GM19452 (cell line): ENCODE measurements around the gene SCGB2A2.

ENCODE experiments used
- ATAC-seq: cut with Tn5 transposase; IDR thresholded peaks from one replicate; pipeline ENCODE4 v1.9.1; 2021; ENCODE audit not compliant: unreplicated experiment

The SCGB2A2 gene

DNA sequence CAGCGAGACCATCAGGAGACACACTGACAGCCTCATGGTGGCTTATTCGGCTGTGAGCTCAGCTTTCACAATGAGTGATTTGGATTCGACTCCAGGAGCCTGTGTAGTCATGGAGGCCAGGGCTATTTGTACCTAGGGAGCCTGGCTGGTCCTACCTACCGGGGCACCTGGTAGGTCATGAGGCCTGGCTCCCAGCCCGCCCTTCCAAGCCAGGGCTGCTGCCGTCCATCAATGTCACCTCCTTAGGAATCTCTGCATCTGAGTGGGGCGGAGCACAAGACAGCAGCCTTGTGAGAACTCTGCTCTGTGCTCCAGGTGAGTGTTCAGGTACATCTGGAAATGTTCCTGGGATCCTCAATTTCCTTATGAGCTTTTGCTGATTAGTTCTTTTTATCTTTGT lies 29.0 kb downstream of the SCGB2A2 start, which contains the start of gene SCGB1D4:
Gene SCGB1D4, minus strand, starts transcription at position 101 of the 400 bp plus-strand sequence. Its CDS starts 65 bp downstream, at position 36.
- no peak for ATAC-seq

DNA sequence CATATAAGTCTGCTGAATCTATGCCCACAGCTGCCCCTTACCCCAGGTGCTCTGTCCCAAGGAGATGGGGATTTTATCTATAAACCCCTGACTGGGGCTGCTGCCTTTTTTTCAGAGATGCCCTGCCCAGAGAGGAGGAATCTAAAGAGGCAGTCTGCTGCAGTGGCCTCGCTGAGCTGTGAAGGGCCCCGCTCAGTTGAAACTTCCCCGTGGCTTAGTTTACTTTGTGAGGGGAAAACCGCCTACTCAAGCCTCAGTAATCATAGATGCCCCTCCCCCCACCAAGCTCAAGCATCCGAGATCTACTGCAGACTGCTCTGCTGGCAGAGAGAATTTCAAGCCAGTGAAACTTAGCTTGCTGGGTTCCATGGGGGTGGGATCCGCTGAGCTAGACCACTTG lies 36.3 kb downstream of the SCGB2A2 start:
- no peak for ATAC-seq

DNA sequence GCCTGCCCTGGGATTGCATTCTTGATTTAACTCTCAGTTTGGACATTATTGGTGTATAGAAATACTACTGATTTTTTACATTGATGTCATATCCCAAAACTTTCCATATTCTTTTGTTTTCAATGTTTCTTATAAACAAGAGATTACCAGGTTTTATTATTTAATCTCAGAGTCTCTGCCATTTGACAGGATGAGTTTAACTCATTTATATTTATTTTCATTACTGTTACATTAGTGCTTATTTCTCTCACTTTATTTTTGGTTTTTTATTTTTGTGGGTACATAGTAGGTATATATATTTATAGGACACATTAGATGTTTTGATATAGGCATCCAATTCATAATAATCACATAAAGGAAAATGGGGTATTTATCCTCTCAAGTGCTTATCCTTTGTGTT lies 38.0 kb downstream of the SCGB2A2 start:
- ATAC-seq = no peak

GRCh38 chr11:62309991-62310390 lies 40.0 kb downstream of the SCGB2A2 start:
- no peak for ATAC-seq

DNA sequence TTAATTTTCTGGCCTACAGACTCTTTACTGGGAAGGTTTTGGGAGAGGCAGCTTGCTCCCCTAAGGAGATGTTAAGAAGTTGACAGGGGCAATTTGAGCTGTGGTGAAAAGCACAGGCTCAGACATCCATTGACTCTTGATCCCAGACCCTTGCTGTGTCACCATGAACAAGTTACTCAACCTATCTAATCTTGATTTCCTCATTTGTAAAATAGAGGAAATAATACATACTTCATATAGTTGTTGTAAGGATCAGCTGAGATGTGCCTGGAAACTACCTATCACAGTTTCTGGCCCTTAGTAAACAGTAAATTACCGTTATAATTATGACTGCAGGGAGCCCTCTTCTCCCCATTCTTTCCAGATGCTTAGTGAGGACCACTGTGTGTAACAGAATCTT lies 45.5 kb downstream of the SCGB2A2 start:
- no peak for ATAC-seq

DNA sequence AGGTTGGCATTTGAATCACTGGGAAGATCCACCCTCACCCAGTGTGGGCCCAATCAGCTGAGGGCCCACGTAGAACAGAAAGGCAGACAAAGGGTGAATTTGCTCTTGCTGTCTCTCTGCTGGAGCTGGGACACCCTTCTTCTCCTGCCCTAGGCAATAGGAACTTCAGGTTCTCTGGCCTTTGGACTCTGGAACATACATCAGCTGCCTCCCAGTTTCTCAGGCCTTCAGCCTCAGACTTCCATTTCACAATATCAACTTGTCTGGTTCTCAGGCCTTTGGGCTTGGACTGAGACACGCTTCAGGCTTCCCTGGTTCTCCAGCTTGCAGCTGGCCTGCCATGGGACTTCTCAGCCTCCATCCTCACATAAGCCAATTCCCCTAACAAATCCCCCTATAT lies 52.6 kb downstream of the SCGB2A2 start:
- ATAC-seq = no peak
